Subcutaneous adipose tissue (tissue), 4 donors: ENCODE results near the gene RPS15A. TPM values are rescaled to one million over a fixed set of nuclear protein-coding genes. Genes with fewer than 3 reads are reported as not detected.

Experiments used
- CTCF ChIP-seq: fragments of 450-650 bp; IDR thresholded peaks from one replicate; pipeline ENCODE4 v1.5.1; 2016; ENCODE audit warnings: low read depth, mild to moderate bottlenecking, control low read depth, antibody characterized with exemption, moderate library complexity
- total RNA-seq, 4 donors: library from RNA; depleted of rRNA; stranded (reverse); fragments of >200 nt; gene quantifications; one replicate each; pipeline ENCODE4 v1.1.0, GENCODE V29; 2016

Gene RPS15A
- total RNA-seq, 4 donors from 2014 or later, result 1,382 to 2,144 (median 2,003) TPM

GRCh38 chr16:18797746-18798145, 7.6 kb upstream of the RPS15A start:
- no peak for TF ChIP-seq CTCF

- TF ChIP-seq CTCF, result no peak
Measured at GRCh38 chr16:18796377-18796776, 6.2 kb upstream of the RPS15A start.

- TF ChIP-seq CTCF, result no peak
Measured at GRCh38 chr16:18792836-18793433, 2.8 kb upstream of the RPS15A start.

GRCh38 chr16:18789515-18789849, 652 bp downstream of the RPS15A start:
- no peak for TF ChIP-seq CTCF

- no peak for TF ChIP-seq CTCF
Measured at GRCh38 chr16:18788828-18789514, 1.2 kb downstream of the RPS15A start.

- TF ChIP-seq CTCF, result no peak
Measured at GRCh38 chr16:18784917-18785623, 5.1 kb downstream of the RPS15A start.
